Activated T-cell treated with anti-CD3 and anti-CD28 coated beads for 48 hours (primary cell): ENCODE data around the gene COL1A2.

ENCODE experiments used
- DNase-seq: peaks from one replicate; pipeline ENCODE4 v3.0.0-alpha.2; 2020; ENCODE audit warnings: low read depth

Gene COL1A2

GRCh38 chr7:94434042-94434441 is 39.3 kb downstream of the COL1A2 start:
- DNase-seq, result no peak

GRCh38 chr7:94436018-94436604 is 41.4 kb downstream of the COL1A2 start:
- DNase-seq, result no peak

- DNase-seq, result no peak
Measured at GRCh38 chr7:94436700-94437099, 42.0 kb downstream of the COL1A2 start.

GRCh38 chr7:94439893-94440381 is 45.2 kb downstream of the COL1A2 start:
- no peak for DNase-seq

- no peak for DNase-seq
Measured at GRCh38 chr7:94440451-94441039, 45.9 kb downstream of the COL1A2 start.

GRCh38 chr7:94441138-94441537 is 46.4 kb downstream of the COL1A2 start:
- no peak for DNase-seq

- DNase-seq, result no peak
Measured at GRCh38 chr7:94442639-94443038, 47.9 kb downstream of the COL1A2 start.

GRCh38 chr7:94444813-94445212 is 50.1 kb downstream of the COL1A2 start:
- DNase-seq, result no peak

GRCh38 chr7:94445696-94446194 is 51.0 kb downstream of the COL1A2 start:
- DNase-seq, result no peak

- no peak for DNase-seq
Measured at GRCh38 chr7:94446308-94446707, 51.6 kb downstream of the COL1A2 start.

GRCh38 chr7:94449151-94449725 is 54.5 kb downstream of the COL1A2 start:
- DNase-seq, result no peak

GRCh38 chr7:94450044-94450697 is 55.5 kb downstream of the COL1A2 start:
- no peak for DNase-seq

- no peak for DNase-seq
Measured at GRCh38 chr7:94451187-94451586, 56.5 kb downstream of the COL1A2 start.

GRCh38 chr7:94452239-94452638 is 57.5 kb downstream of the COL1A2 start:
- no peak for DNase-seq

GRCh38 chr7:94453898-94454297 is 59.2 kb downstream of the COL1A2 start:
- DNase-seq, result no peak

GRCh38 chr7:94458041-94458440 is 63.3 kb downstream of the COL1A2 start:
- DNase-seq, result no peak

GRCh38 chr7:94466516-94466915 is 71.8 kb downstream of the COL1A2 start:
- DNase-seq, result no peak

- DNase-seq, result no peak
Measured at GRCh38 chr7:94471604-94472003, 76.9 kb downstream of the COL1A2 start.

GRCh38 chr7:94472608-94473007 is 77.9 kb downstream of the COL1A2 start:
- DNase-seq, result no peak

- DNase-seq, result no peak
Measured at GRCh38 chr7:94476251-94476840, 81.7 kb downstream of the COL1A2 start.

- no peak for DNase-seq
Measured at GRCh38 chr7:94477878-94478277, 83.2 kb downstream of the COL1A2 start.

- no peak for DNase-seq
Measured at GRCh38 chr7:94478648-94479214, 84.0 kb downstream of the COL1A2 start.
